Measurements from ENCODE around the gene RFX2. TPM values are rescaled to one million over a fixed set of nuclear protein-coding genes. Genes with fewer than 3 reads are reported as not detected.

Gene RFX2
- total and polyA plus RNA-seq, 9 of the 15 experiments (the other 6 are each of a cell fraction or from before 2014, with no cell fraction given) = 3.6 to 18.7 (median 8.7) TPM

- Histone ChIP-seq H3K27me3 (ENCODE audit: control insufficient read depth in 2 of 2, insufficient read depth in 2 of 2, low read length in 2 of 2) (peaks cover 0 to 12% of the 10 kb centered on the region in 2 experiments; a peak in 4 of 5 replicates), H3K4me1 (replicated peaks in 1 of 2; ENCODE audit: control insufficient read depth in 2 of 2, insufficient read depth in 2 of 2, low read length in 2 of 2) (no peaks in the 10 kb centered on the region; a peak in 1 of 5 replicates), H3K4me2 (ENCODE audit: insufficient read depth, low read length) (no peak overlapping the region), H3K79me2 (ENCODE audit: control insufficient read depth, insufficient read depth, low read length) (no peaks in the 10 kb centered on the region), H3K9ac (ENCODE audit: insufficient read depth in 1 of 2, low read depth in 2 of 2, low read length in 2 of 2) (no peak overlapping the region), H4K20me1 (replicated peaks; ENCODE audit: control insufficient read depth, insufficient read depth, low read length) (no peaks in the 10 kb centered on the region), H3K27ac (ENCODE audit: extremely low read depth, low read depth, low read length) (no peak overlapping the region), H2AFZ (ENCODE audit: low read depth, low read length) (no peak overlapping the region), H3K4me3 (no peak overlapping the region), H3K9me1 (ENCODE audit: control insufficient read depth, insufficient read depth, low read length) (no peaks in the 10 kb centered on the region), H3K36me3 (ENCODE audit: control insufficient read depth, insufficient read depth, low read length) (no peaks in the 10 kb centered on the region), H3K9me3 (replicated peaks; ENCODE audit: control insufficient read depth, insufficient read depth, low read depth, low read length) (no peaks in the 10 kb centered on the region)
- in situ Hi-C loops (cut with MboI) (no loop called here), intact Hi-C loops (cut with micrococcal nuclease) (no loop called here)
- 9% methylated on average over 1 of the region's 1 CpG for WGBS (ENCODE audit: insufficient coverage, low coverage, missing lambda C conversion rate)
- ATAC-seq = no peak
- no TSS peak for BruUV-seq (replicated peaks)
- POLR2A ChIA-PET = interaction anchor here (1.2 kb wide), 1 partner anchor 11 kb away, joined by 3 read pairs; no protein-coding TSS in a partner anchor
- CTCF ChIA-PET (ENCODE audit: low intra/inter-chr PET ratio) = no interaction called here
- TF ChIP-seq, protein P1, sequence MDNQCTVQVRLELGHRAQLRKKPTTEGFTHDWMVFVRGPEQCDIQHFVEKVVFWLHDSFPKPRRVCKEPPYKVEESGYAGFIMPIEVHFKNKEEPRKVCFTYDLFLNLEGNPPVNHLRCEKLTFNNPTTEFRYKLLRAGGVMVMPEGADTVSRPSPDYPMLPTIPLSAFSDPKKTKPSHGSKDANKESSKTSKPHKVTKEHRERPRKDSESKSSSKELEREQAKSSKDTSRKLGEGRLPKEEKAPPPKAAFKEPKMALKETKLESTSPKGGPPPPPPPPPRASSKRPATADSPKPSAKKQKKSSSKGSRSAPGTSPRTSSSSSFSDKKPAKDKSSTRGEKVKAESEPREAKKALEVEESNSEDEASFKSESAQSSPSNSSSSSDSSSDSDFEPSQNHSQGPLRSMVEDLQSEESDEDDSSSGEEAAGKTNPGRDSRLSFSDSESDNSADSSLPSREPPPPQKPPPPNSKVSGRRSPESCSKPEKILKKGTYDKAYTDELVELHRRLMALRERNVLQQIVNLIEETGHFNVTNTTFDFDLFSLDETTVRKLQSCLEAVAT (IDR thresholded peaks at IDR 0.05) = peak in 1 of 2 experiments; percentile 99; a peak in 2 of 4 replicates
- TF ChIP-seq MAFG (tag; conservative IDR thresholded peaks at IDR 0.05) (no peak), ZBTB17 (CRISPR knock-in tag; IDR thresholded peaks at IDR 0.05) (peak; percentile 97), ZMIZ1 (IDR thresholded peaks at IDR 0.05; ENCODE audit: low read depth in 2 of 2, low read length in 2 of 2) (peak in 1 of 2 experiments; percentile 86; a peak in 2 of 4 replicates), BHLHE40 (IDR thresholded peaks at IDR 0.05; ENCODE audit: low read length) (no peak), CBX3 (IDR thresholded peaks at IDR 0.05; ENCODE audit: borderline replicate concordance in 1 of 2, low read length in 2 of 2) (peak in 1 of 2 experiments; percentile 88; a peak in 1 of 3 replicates), ZNF23 (CRISPR knock-in tag; IDR thresholded peaks at IDR 0.05) (peak; percentile 97), RBM25 (IDR thresholded peaks at IDR 0.05; ENCODE audit: low read depth, low read length, severe bottlenecking) (peak; percentile 32)
- TF ChIP-seq, protein P2, sequence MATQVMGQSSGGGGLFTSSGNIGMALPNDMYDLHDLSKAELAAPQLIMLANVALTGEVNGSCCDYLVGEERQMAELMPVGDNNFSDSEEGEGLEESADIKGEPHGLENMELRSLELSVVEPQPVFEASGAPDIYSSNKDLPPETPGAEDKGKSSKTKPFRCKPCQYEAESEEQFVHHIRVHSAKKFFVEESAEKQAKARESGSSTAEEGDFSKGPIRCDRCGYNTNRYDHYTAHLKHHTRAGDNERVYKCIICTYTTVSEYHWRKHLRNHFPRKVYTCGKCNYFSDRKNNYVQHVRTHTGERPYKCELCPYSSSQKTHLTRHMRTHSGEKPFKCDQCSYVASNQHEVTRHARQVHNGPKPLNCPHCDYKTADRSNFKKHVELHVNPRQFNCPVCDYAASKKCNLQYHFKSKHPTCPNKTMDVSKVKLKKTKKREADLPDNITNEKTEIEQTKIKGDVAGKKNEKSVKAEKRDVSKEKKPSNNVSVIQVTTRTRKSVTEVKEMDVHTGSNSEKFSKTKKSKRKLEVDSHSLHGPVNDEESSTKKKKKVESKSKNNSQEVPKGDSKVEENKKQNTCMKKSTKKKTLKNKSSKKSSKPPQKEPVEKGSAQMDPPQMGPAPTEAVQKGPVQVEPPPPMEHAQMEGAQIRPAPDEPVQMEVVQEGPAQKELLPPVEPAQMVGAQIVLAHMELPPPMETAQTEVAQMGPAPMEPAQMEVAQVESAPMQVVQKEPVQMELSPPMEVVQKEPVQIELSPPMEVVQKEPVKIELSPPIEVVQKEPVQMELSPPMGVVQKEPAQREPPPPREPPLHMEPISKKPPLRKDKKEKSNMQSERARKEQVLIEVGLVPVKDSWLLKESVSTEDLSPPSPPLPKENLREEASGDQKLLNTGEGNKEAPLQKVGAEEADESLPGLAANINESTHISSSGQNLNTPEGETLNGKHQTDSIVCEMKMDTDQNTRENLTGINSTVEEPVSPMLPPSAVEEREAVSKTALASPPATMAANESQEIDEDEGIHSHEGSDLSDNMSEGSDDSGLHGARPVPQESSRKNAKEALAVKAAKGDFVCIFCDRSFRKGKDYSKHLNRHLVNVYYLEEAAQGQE (IDR thresholded peaks at IDR 0.05; ENCODE audit: borderline replicate concordance) = peak; percentile 74
- TF ChIP-seq, protein P2 (CRISPR knock-in tag; IDR thresholded peaks at IDR 0.05; ENCODE audit: low read depth) = no peak
- peak in 2 of 4 experiments; percentile 16 to 25 for DNase-seq (ENCODE audit: extremely low read depth in 1 of 4, low spot score in 3 of 4)
- peak; percentile 37 for FAIRE-seq
Observed at GRCh38 chr19:6141217-6141616, 30.9 kb upstream of the RFX2 start.
